Fibroblast of skin of left quadriceps (primary cell): ENCODE measurements around the gene MCM3.

Experiments
- DNase-seq, 2 experiments: peaks; one replicate each; pipeline ENCODE4 v3.0.0-alpha.2; 2013; ENCODE audit warnings: low read depth in 2 of 2

Gene MCM3

DNA sequence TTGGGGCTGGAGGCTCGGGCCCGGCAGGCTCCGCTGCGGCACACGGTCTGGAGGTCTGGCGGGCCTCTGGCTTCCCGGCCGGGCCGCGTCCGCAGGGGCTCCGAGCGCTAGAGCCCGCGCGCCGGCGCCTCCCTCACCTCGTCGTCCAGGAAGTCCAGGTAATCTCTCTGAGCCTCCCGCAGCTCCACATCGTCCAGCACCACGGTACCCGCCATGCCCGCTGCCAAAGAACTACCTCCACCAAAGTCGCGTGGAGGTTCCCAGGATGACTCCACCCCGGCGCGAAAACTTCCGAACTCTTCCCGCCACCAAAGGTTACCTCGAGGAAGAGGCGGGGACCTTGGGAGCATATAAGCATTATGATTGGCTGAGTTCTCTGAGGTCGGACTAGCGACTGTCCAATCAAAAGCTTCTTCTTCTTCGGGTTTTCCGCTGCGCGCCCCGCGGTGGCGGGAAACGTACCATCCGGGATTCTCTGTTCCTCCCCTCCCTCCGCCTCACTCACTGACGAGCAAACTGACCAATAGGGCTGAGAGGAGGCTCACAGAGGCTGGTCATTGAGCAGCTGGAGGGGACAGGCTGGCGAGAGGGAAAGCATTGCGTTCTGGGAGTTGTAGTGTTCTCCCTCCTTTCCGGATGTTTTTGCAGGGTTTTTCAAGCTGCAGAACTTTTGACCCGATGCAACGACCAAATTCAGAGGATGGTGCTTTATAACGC lies at the start of gene MCM3:
MCM3 (minus strand) TSS at position 283 of the 717 bp plus-strand sequence; CDS start at position 215, 68 bp downstream.
- DNase-seq = peak; percentile 98 to 99

DNA sequence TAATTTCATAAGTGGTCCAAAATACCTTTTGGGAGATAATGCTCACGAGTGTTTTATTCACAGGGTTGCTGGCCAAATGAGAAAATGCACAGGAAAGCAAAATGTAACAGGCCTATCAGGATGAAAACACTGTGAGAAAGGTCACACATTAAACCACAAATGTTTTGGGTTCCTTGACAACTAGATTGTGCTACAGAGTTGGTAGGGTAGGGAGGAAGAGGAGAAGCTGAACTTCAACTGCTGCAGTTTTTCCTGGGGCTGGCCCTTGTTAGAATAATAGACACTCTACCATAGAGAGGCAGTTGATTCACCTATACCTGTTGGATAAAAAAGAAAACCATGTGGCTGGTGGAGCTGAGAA lies 49.3 kb upstream of the MCM3 start:
- no peak for DNase-seq

DNA sequence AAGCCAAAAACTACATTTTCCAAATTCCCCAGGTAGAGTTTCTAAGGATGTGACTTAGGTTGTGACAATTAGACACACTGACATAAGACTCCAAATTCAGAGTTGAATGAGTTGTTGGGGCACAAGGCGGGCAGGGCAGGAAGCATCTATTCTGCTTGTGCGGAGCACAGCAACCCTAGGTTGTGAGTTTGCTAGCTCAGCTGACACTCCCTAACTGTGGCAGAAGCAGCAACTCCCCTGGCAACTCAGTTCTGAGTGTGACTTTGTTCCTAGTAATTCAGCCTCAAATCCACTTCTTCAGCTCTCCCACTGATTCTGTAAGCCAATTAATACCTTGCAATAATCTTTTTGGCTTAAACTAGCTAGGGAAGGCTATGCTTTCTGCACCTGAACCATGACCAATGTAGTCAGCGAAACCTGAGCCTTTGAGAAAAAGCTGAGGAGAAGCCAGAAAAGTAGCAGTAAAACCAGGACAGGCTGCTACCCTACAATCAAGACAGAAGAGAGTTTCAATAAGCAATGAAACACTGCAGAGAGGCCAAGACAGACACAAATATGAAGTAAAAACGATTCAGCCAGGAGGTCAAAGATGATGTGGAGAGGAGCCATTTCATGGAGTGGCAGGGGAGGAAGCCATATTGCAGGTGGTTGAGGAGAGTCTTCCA lies 47.4 kb upstream of the MCM3 start:
- no peak for DNase-seq

DNA sequence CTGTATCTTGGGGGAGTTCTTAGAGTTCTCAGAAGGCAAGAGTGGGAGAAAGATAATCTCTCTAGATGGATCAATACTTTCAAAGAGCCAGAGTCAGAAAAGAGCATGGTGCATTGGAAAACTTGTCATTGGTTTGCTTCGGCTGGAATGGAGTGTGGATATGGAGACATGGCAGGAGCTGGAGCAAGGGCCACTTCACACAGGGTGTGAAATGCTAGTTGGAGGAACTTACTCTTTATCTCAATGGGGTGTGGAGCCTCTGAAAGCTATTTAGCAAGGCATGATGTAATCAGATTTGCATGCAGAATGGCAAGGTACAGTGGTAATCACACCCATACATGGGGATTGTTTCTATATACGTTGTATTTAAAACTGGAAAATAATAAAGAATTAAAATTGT lies 45.9 kb upstream of the MCM3 start:
- DNase-seq = no peak

DNA sequence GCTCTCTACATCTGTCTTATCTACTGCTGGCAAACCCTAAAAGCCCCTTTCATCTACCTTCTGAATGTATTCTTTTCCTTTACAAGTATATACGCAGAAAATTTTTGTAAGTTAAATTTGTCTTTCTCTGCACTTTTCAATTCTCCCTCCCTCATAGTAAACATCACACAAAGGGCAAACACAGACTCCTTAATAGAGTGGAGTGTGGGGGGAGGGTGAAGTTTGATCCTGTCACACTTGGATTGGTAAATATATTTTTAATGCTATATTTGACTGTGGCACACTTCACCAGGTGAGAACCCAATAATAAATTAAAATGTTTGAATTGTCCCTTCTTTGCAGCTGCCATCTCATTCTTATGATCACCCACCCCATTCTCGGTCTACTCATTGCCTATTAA lies 44.2 kb upstream of the MCM3 start:
- DNase-seq = no peak

DNA sequence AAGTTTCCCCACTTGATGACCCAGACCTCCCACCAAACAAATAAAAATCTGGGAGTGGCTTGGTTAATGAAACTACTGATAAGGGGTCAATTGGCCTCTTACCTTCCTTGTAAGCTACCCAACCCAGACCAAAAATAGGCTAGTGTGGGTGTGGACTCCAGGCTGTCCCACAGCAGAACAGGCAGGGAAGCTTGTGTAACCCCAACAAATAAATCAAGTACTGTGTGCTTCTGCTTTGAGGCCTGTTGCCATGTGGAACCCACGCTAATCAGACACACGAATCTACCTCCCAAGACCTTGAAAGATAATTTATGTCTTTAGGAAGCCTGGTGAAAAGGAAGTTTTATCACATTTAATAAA lies 43.7 kb upstream of the MCM3 start:
- DNase-seq = no peak

DNA sequence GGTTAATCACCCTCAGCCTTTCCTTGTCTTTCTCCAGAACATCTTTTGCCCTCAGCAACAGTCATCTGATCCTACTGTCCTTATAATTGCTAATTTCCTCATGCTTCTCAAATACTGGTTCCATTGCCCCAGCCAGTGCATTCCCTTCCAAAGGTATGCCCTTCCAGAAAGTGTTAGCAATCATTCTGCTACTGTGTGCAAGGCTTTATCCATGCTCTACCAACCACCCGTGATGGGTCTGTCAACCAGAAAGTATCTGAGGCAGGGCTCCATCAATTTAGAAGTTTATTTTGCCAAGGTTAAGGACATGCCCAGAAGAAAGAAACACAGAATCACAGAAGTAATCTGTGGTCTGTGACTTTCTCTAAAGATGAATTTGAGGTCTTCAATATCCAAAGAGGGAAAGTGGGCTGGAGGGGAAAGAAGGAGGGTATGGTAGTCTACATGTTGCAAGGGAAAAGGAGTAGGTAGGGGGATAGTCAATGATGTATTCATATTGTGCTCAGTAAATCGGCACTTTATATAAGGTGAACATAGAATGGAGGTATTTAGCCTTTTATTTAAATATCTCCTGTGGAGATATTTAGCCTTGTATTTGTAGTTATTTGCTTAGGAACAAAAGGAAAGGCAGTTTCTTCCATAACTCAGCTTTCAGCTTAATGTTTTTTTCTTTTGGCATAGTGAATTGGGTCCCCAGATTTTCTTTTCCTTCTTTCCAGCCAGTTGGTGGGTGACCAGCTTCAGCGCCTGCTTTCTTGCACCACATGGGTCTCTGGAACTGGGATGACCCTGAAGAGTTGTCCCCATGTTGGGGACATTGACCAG lies 42.2 kb upstream of the MCM3 start:
- no peak for DNase-seq

DNA sequence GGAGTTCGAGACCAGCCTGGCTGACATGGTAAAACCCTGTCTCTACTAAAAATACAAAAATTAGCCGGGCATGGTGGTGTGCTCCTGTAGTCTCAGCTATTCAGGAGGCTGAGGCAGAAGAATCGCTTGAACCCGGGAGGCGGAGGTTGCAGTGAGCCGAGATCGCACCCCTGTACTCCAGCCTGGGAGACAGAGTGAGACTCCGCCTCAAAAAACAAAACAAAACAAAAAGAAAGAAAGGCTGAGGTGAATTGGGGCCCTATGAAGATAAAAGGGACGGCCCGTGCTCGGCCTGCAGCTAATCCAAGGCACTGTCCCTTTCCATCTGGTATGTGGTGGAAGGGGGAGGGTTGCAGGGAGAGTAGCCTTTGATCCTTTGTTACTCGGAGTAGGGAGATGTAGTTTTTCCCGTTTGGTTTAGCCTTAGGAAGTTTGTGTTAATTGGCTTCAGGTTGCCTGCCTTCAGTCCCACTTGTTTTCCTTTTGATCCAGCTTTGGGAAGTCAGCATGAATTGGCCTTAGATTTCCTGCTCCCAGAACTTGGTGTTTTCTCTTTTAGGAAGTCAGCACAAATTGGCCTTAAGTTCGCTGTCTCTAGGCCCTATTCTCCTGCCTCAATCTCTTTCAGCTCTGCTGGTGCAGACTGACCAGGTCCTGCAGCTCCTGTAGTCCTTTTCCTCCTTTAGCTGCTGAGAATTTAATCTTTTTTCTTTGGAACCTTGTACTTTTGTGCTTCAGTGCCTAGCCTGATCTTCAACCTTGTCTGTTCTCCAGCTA lies 41.3 kb upstream of the MCM3 start:
- DNase-seq = no peak

DNA sequence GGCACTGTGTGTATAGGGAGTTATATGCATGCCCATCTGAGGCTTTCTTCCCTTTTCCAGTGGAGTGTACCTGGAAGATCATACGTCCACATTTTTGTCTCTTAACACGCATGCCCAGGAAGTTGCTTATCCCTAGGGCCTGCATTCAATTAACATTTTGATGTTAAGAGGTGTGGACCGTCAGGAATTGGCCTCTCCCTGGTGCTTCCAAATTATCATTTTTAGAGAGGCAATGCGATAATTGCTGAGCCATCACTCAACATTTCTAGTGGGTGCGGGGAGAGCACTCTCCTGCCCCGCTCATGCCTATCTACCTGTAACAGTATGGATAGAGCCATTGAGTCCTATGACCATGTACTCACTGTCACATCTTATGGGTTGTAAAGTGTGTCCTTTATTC lies 39.6 kb upstream of the MCM3 start:
- no peak for DNase-seq

DNA sequence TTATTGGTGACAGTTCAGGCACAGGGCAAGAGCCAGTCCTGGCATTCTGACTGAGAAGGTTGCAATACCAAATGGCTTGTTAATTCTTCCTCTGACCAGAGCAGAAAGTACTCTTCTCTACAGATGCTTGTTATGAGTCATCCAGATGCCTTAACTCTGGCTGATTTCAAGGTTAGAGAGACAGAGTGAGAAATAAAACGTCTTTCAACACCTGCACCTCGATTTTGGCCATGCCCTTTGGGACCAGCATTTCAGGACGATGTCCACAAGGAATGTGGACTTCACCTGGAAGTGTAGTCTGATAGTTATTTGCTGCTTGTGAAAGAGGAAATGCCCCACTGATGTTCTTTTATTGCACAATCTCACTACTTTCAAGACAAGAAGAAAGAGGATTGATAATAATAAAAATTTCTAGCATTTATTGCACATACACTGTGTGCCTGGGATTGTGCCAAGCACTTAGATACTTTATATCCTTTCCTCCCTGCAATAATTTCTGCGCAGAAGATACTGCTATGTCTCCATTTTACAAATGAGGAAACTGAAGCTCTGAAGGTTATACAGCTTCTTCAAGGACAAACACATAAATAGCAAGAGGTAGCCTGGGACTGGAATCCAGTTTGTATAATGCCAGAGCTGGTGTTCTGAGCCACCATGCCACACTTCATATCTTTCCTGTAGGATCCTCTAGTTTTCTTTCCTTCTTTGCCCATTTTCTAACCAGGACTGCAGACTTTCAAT lies 33.5 kb upstream of the MCM3 start:
- DNase-seq = no peak

DNA sequence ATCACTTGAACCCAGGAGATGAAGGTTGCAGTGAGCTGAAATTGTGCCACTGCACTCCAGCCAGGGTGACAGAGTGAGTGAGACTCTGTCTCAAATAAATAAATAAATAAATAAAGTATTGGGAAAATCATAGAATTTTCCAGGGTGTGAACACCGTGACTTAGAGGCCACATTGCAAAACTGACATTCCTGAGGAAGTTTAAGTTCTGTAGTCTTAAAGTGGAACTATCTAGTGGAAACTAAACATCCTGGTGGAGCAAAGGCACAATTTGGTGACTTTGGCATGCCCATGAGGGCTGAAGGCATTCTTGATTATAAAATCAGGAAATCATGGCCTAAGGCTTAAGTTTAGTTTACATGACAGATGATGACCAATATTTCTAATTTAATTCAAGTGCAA lies 32.7 kb upstream of the MCM3 start:
- DNase-seq = no peak

DNA sequence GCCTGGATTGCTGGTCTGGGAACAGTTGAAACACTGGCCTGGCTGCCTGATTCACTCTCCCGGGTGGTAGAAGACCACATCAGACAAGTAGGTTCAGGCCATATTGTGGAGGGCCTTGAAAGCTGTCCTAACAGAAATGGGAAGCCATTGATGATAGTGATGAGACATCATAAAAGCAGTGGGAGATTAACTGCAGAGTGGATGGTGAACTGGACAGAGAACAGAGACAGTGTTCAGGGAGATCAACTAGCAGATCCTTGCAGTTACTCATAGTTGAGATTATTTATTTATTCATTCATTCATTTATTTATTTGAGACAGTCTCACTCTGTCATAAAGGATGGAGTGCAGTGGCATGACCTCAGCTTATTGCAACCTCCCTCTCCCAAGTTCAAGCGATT lies 30.2 kb upstream of the MCM3 start:
- no peak for DNase-seq

DNA sequence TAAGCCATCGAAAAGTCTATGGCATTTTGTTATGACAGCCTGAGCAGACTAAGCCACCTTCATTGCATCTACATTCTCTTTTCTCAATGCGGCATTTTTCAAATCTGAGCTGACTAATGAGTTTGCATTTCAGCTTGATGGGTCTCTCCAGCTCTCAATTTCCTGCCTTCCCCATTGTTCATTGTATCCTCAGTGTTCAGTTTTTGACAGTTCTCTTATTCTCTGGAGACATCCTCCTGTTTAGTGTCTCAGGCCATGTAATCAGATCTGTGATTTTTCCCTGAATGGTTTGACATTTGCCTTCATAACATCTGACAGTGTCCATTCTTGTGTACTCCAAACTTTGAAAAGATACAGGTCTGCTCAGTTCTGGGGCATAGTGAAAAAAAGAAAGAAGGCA lies 27.9 kb upstream of the MCM3 start:
- no peak for DNase-seq

DNA sequence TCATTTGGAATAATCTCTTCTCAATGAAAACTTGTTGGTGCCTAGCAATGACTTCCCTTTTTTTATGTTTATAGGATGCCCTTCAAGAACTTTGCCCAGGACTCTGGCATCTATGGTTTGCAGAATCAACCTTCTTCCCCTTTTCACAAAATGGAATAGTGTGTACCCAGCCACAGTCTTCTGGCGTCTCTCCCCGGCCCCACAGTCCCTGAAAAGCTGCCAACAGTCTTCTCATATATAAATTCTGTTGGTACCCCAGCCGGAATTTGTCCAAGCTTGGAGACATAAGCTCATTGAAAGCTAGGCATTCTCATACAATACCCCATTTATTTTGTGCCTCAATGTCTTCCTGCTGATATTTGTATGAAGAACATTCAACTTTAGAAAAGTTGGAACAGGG lies 26.4 kb upstream of the MCM3 start:
- no peak for DNase-seq

DNA sequence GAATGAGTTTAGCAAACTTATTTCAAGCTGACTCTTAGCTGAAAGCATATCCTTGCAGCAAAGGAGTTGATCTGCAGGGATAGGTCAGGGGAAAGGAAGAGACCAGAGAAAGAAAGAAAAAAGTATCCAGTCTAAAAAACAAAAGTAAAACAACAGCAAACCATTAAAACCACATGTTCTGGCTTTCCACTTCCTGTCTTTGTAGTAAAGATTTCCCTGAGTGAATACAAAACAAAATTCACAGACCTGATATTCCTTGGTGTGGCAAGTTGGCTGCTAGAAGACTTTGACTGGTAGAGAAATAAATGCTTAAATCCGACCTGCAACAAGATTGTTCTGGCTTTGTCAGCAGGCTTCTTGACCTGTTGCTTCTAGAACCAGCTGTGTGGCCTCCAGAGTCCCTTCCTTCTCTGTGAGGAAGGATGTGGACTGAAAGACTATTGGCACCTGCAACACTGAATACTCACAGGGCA lies 23.4 kb upstream of the MCM3 start:
- no peak for DNase-seq

DNA sequence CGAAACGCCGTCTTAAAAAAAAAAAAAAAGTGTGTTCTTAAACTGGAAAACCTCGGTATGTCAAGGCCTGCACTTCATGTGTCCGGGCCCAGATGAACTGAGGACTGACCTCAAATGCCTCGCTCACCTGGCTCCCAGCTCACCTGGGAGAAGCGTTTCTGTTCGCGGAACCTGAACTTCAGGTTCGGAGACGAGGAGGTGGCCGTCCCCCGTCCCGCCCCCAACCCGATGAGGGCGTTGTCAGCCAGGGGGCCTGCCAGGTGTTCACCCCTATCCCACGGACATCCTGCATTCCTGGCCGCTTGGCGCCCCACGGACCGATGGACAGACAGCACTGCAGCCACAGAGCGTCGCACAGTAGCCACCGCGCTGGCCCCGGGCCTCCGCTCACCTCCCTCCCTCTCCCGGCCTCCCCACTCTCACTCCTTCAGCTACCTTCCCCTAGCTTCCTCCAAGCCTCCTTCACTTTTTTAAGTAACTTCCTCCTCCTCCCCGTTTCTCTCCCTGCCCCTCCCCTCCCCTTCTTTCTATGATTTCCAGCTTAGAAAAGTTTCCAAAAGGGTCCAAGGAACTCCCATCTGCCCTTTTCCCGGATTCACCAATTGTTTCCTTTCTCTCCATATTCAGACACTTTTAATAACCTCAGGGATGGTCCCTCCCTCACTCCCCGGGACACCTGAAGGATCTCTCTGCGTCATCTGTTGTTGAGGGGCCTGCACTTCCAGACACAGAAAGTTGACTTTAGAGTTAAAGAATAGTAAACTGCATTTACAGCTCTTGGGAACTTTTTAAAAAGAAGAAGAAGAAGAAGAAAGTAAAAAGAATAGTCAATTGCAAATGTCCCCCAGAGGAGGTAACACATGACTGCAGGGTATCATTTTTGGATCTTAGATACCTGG lies 22.7 kb upstream of the MCM3 start:
- no peak for DNase-seq

DNA sequence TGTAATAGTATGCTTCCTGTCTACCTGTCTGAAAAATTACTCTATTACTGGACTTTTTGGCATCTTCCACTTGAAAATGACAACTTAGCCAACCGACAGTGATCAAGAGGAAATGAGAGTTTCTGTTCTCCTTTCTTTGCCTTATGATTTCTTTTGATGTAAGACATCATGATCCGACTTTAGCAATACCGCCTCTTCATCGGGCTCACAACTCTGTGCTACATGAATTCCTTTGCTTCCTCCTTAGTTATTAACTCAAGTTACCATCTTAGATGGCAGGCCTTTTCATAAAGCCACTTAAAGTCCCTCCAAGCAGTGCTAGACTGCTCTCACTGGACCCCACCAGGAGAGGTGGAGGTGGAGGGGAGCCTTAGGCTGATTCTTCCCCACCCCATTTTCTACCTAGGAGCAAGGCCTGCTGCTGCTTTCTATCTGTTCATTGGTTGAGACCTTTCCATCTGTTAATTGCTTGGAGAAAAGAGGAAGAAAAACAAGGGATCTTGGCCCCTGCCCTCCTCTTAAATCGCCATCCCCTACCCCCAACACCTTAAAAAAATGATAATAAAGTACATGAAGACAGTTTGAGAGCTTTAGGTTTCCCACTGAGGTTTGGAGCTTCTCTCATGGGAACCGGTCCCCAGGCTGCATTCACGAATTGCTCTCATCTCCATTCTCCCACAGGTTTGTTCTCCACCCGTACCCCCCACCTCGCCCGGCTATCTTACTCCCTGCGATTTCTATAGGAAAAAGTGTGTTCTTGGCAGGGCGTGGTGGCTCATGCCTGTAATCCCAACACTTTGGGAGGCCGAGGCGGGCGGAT lies 21.6 kb upstream of the MCM3 start:
- no peak for DNase-seq

DNA sequence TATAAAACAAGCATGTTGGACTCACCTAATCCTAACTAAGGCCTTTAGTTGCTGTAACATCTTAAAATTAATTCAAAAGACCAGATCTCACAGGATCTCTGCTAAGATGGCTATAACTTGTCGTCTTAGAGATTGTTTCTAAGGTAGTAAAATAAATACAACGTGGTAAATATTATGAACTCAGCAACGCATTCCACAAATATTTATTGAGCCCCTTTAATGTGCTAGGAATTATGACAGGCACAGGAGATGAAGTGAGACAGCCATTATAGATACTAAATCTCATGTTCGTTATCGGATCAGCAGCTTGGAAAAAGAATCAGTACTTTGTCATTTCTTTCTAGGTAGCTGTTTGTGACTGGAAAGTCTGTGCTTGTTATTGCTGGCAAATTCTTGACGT lies 20.9 kb upstream of the MCM3 start:
- no peak for DNase-seq

DNA sequence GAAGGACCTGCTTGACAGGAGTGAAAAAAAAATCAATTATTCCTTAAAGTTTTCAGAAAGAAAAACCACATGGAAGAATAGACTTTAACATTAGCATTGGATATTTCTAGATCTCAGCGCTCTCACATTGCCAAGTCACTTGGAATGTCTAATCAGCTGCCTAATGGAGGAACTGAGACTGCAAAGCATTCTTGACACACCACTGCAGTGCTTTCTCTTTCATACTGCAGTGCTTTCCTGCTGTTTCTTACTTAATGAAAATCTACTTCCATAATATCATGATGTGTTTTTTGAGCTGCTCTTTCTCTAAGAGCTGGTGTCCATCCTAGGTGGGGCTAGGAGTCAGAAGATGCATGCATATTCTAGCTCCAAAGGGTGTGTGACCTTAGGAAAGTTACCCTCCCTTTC lies 20.4 kb upstream of the MCM3 start:
- no peak for DNase-seq
